Peyer's patch (tissue), 4 donors: ENCODE measurements around the gene POR.

ENCODE experiments used
- CTCF ChIP-seq, 6 experiments: fragments of 450-650 bp in 4 of 6; fragments of 200-600 bp in 2 of 6; sonication (generic) in 1 of 6; IDR thresholded peaks; one replicate each; pipeline ENCODE4 v1.5.1; 2017 to 2019; ENCODE audit warnings: antibody characterized with exemption in 6 of 6, mild to moderate bottlenecking in 3 of 6, moderate library complexity in 1 of 6
- POLR2A ChIP-seq, 2 donors: fragments of 450-650 bp; IDR thresholded peaks; one replicate each; pipeline ENCODE4 v1.5.1; 2017; ENCODE audit warnings: antibody characterized with exemption in 2 of 2, mild to moderate bottlenecking in 2 of 2, moderate library complexity in 2 of 2

GRCh38 chr7:76022026-76022780 lies 107.2 kb downstream of the POR start:
- TF ChIP-seq CTCF (IDR thresholded peaks at IDR 0.05) (no peak), POLR2A (IDR thresholded peaks at IDR 0.05) (no peak)
